IMR-90 (cell line): ENCODE measurements around the gene OR6S1. TPM values are rescaled to one million over a fixed set of nuclear protein-coding genes. Genes with fewer than 3 reads are reported as not detected.

Experiments
- ATAC-seq: fragments of 200-7000 bp; cut with Tn5 transposase; 2 replicates; pipeline ENCODE4 v1.9.1; 2020; ENCODE audit warnings: low read depth, mild to moderate bottlenecking, moderate library complexity
- BruUV-seq: library from RNA; stranded (reverse); fragments of 400-500 nt; replicated peaks from 2 replicates; lab custom pipeline; 2021; lab: Mats Ljungman, UMichigan
- CTCF ChIA-PET: fragments of 300-600 bp; formaldehyde crosslinking; extraction: SDS; loops from one replicate; lab custom pipeline; 2021; ENCODE audit warnings: antibody characterized with exemption; lab: Yijun Ruan, JAX
- POLR2A ChIA-PET: fragments of 300-600 bp; sonication (Branson Sonifier 250); formaldehyde crosslinking; loops from one replicate; lab custom pipeline; 2022; ENCODE audit warnings: antibody characterized with exemption; ENCODE audit not compliant: unreplicated experiment; lab: Charles Lee
- DNase-seq: peaks from one replicate; pipeline ENCODE4 v3.0.0; 2013
- H2AFZ ChIP-seq: replicated peaks from 2 replicates; pipeline ENCODE3; 2013; ENCODE audit warnings: low read length, mild to moderate bottlenecking; ENCODE audit not compliant: poor library complexity
- H2AK5ac ChIP-seq: 2 replicates; pipeline ENCODE4 v1.6.1; 2013; ENCODE audit warnings: low read depth, low read length, inconsistent platforms
- H2AK9ac ChIP-seq: replicated peaks from 2 replicates; pipeline ENCODE3; 2013; ENCODE audit warnings: mild to moderate bottlenecking, low read depth, low read length, moderate library complexity; ENCODE audit not compliant: poor library complexity
- H2BK120ac ChIP-seq: 2 replicates; pipeline ENCODE4 v1.6.1; 2013; ENCODE audit warnings: low read depth, low read length, inconsistent platforms
- H2BK15ac ChIP-seq: 3 replicates; pipeline ENCODE4 v1.6.1; 2013; ENCODE audit warnings: low read depth, low read length, inconsistent platforms
- H2BK20ac ChIP-seq: 2 replicates; pipeline ENCODE4 v1.6.1; 2013; ENCODE audit warnings: low read depth, mild to moderate bottlenecking, inconsistent platforms, low read length, moderate library complexity
- H2BK5ac ChIP-seq: 2 replicates; pipeline ENCODE4 v1.6.1; 2013; ENCODE audit warnings: mild to moderate bottlenecking, low read depth, low read length, inconsistent platforms; ENCODE audit not compliant: poor library complexity, severe bottlenecking
- H3K14ac ChIP-seq: replicated peaks from 2 replicates; pipeline ENCODE4 v1.6.1; 2013; ENCODE audit warnings: low read depth, low read length, inconsistent platforms
- H3K18ac ChIP-seq: 2 replicates; pipeline ENCODE4 v1.6.1; 2013; ENCODE audit warnings: low read depth, low read length, control low read depth
- H3K23ac ChIP-seq: 2 replicates; pipeline ENCODE4 v1.6.1; 2013; ENCODE audit warnings: low read depth, low read length, inconsistent platforms
- H3K27ac ChIP-seq: 2 replicates; pipeline ENCODE4 v1.5.1; 2013; ENCODE audit warnings: mild to moderate bottlenecking, control low read depth, low read length; ENCODE audit not compliant: insufficient read depth
- H3K27me3 ChIP-seq: 2 replicates; pipeline ENCODE4 v1.6.1; 2013; ENCODE audit warnings: low read length; ENCODE audit not compliant: control insufficient read depth, insufficient read depth
- H3K36me3 ChIP-seq: 2 replicates; pipeline ENCODE4 v1.6.1; 2013; ENCODE audit warnings: low read length, mixed read lengths; ENCODE audit not compliant: control insufficient read depth, insufficient read depth
- H3K4ac ChIP-seq: 2 replicates; pipeline ENCODE4 v1.6.1; 2013; ENCODE audit warnings: low read depth, low read length, inconsistent platforms
- H3K4me1 ChIP-seq: 2 replicates; pipeline ENCODE4 v1.6.1; 2013; ENCODE audit warnings: low read length, mixed read lengths; ENCODE audit not compliant: control insufficient read depth, insufficient read depth
- H3K4me2 ChIP-seq: 2 replicates; pipeline ENCODE4 v1.6.1; 2013; ENCODE audit warnings: low read depth, mild to moderate bottlenecking, control low read depth, low read length, moderate library complexity
- H3K4me3 ChIP-seq: 2 replicates; pipeline ENCODE4 v1.5.1; 2013; ENCODE audit warnings: low read depth, mild to moderate bottlenecking, control low read depth, low read length, moderate library complexity; ENCODE audit not compliant: insufficient read depth
- H3K56ac ChIP-seq: 2 replicates; pipeline ENCODE4 v1.6.1; 2013; ENCODE audit warnings: low read length, inconsistent platforms; ENCODE audit not compliant: insufficient read depth; ENCODE audit errors: extremely low read depth
- H3K79me1 ChIP-seq, 2 experiments: 2 replicates each; pipeline ENCODE4 v1.6.1; 2013; ENCODE audit warnings: low read length in 2 of 2, inconsistent platforms in 1 of 2, low read depth in 1 of 2
- H3K9ac ChIP-seq: 2 replicates; pipeline ENCODE4 v1.6.1; 2013; ENCODE audit warnings: low read depth, low read length, control low read depth
- H3K9me1 ChIP-seq: 2 replicates; pipeline ENCODE4 v1.6.1; 2013; ENCODE audit warnings: low read length, inconsistent platforms; ENCODE audit not compliant: insufficient read depth
- H3K9me3 ChIP-seq: 2 replicates; pipeline ENCODE4 v1.6.1; 2013; ENCODE audit warnings: low read length; ENCODE audit not compliant: control insufficient read depth, insufficient read depth
- H4K20me1 ChIP-seq: 2 replicates; pipeline ENCODE4 v1.6.1; 2013; ENCODE audit warnings: low read length, inconsistent platforms; ENCODE audit not compliant: insufficient read depth
- H4K5ac ChIP-seq: 2 replicates; pipeline ENCODE4 v1.6.1; 2013; ENCODE audit warnings: mild to moderate bottlenecking, low read depth, low read length, control low read depth
- H4K8ac ChIP-seq, 2 experiments: 2 replicates each; pipeline ENCODE4 v1.6.1; 2013; ENCODE audit warnings: low read depth in 2 of 2, low read length in 2 of 2, control low read depth in 1 of 2, inconsistent platforms in 1 of 2
- H4K91ac ChIP-seq: 2 replicates; pipeline ENCODE4 v1.6.1; 2013; ENCODE audit warnings: low read depth, low read length, inconsistent platforms; ENCODE audit not compliant: insufficient read depth
- CEBPB ChIP-seq: IDR thresholded peaks from 2 replicates; pipeline ENCODE4 v1.6.1; 2012; ENCODE audit warnings: low read depth, low read length, improper control_type of control experiment
- FOS ChIP-seq: fragments of 150-350 bp; IDR thresholded peaks from 2 replicates; pipeline ENCODE4 v1.6.1; 2016; ENCODE audit warnings: low read depth, low read length
- MAFK ChIP-seq: IDR thresholded peaks from 2 replicates; pipeline ENCODE4 v1.6.1; 2012; ENCODE audit warnings: low read depth, low read length, improper control_type of control experiment
- MXI1 ChIP-seq: IDR thresholded peaks from 2 replicates; pipeline ENCODE4 v1.6.1; 2012; ENCODE audit warnings: low read depth, mild to moderate bottlenecking, low read length, moderate library complexity, borderline replicate concordance
- NFE2L2 ChIP-seq: fragments of 150-350 bp; IDR thresholded peaks from 2 replicates; pipeline ENCODE4 v1.6.1; 2016; ENCODE audit warnings: low read depth, mild to moderate bottlenecking, low read length
- RAD21 ChIP-seq: IDR thresholded peaks from 2 replicates; pipeline ENCODE4 v1.6.1; 2012; ENCODE audit warnings: low read length, improper control_type of control experiment
- RCOR1 ChIP-seq: IDR thresholded peaks from 2 replicates; pipeline ENCODE4 v1.6.1; 2012; ENCODE audit warnings: mild to moderate bottlenecking, low read length, improper control_type of control experiment; ENCODE audit not compliant: insufficient replicate concordance
- RFX5 ChIP-seq: IDR thresholded peaks from 2 replicates; pipeline ENCODE4 v1.8.0; 2012; ENCODE audit warnings: low read depth, mild to moderate bottlenecking, low read length, moderate library complexity
- whole genome bisulfite sequencing, 2 experiments: methylation state at CpG; one replicate each; pipeline versions ENCODE4 v1.1.5 to v1.1.7; 2013; ENCODE audit warnings: missing lambda C conversion rate in 2 of 2; ENCODE audit not compliant: insufficient read length in 1 of 2; ENCODE audit errors: extremely low coverage in 2 of 2; 5-methylcytosine and 5-hydroxymethylcytosine counted together
- dilution Hi-C: fragments of 300-500 bp; cut with HindIII; formaldehyde crosslinking; loops from one replicate; pipeline ENCODE4 v1.14.3; 2018; ENCODE audit warnings: low sequenced_read_pairs; ENCODE audit not compliant: unreplicated experiment
- in situ Hi-C: fragments of 300-500 bp; cut with MboI; formaldehyde crosslinking; loops from 3 replicates; pipeline ENCODE4 v1.14.3; 2019; ENCODE audit warnings: low sequenced_read_pairs, inconsistent platforms, mixed read lengths
- intact Hi-C: fragments of 100-400 bp; cut with micrococcal nuclease; formaldehyde crosslinking; loops from 2 replicates; pipeline ENCODE4 v1.10.0; 2022
- polyA plus RNA-seq, 3 experiments: library from polyadenylated mRNA; depleted of rRNA; stranded (reverse); fragments of >200 nt; gene quantifications; 2 replicates each; pipeline ENCODE4 v1.2.3, GENCODE V29; 2012; ENCODE audit warnings: low replicate concordance in 1 of 3
- total RNA-seq: library from RNA; depleted of rRNA; stranded (reverse); fragments of >200 nt; gene quantifications from 2 replicates; pipeline ENCODE4 v1.2.3, GENCODE V29; 2012
- TF ChIP-seq, protein P1 (sequence below): conservative IDR thresholded peaks from 2 replicates; pipeline ENCODE4 v1.5.1; 2012; ENCODE audit warnings: mild to moderate bottlenecking, low read depth, low read length, improper control_type of control experiment

OR6S1 gene
- total and polyA plus RNA-seq, 2 of the 4 experiments (the other 2 are of a cell fraction), result not detected

GRCh38 chr14:20632831-20633691, 8.4 kb downstream of the OR6S1 start:
- in situ Hi-C loops, result loop anchor here (5.0 kb wide), 1 partner anchor 49 kb away; the partner anchor contains the start of gene RNASE4
- H3K36me3 ChIP-seq, result no peaks in the 10 kb centered on the region
- POLR2A ChIA-PET, result no interaction called here

More at GRCh38 chr14:20632831-20633691, 8.4 kb downstream of the OR6S1 start:
- Histone ChIP-seq H3K27ac (no peak overlapping the region), H4K8ac (no peak overlapping the region), H2BK120ac (no peak overlapping the region), H3K9ac (no peak overlapping the region), H4K5ac (no peak overlapping the region), H3K4me2 (peak overlapping the region; percentile 71), H2BK20ac (no peak overlapping the region), H2AFZ (peak overlapping the region; percentile 16), H3K9me3 (no peaks in the 10 kb centered on the region), H2AK5ac (no peak overlapping the region), H2BK15ac (no peak overlapping the region), H3K18ac (no peak overlapping the region), H3K27me3 (peaks cover 4% of the 10 kb centered on the region), H3K4me1 (no peaks in the 10 kb centered on the region), H3K23ac (no peak overlapping the region), H3K14ac (no peak overlapping the region), H4K91ac (no peak overlapping the region), H3K9me1 (no peaks in the 10 kb centered on the region), H3K79me1 (no peaks in the 10 kb centered on the region), H3K56ac (no peak overlapping the region), H2BK5ac (no peak overlapping the region), H2AK9ac (peak overlapping the region; percentile 74), H3K4ac (no peak overlapping the region), H4K20me1 (peaks cover 4% of the 10 kb centered on the region; the same call in 1 of the 2 replicates), H3K4me3 (peak overlapping the region; percentile 33; the same call in 1 of the 2 replicates)
- 12% methylated on average over 19 of the region's 45 CpGs; no CpG with 5 or more reads in 1 of the 2 experiments for WGBS, 2 experiments
- CTCF ChIA-PET, result no interaction called here
- no TSS peak for BruUV-seq
- DNase-seq (peak; percentile 85), ATAC-seq (peak; percentile 82)
- intact Hi-C loops (loop anchor here (1.0 to 5.0 kb wide), 2 partner anchors 48 to 339 kb away; no protein-coding TSS in a partner anchor), dilution Hi-C loops (no loop called here)
- TF ChIP-seq FOS (peak; percentile 78; the same call in 1 of the 2 replicates), NFE2L2 (no peak), MAFK (no peak), RFX5 (no peak), RCOR1 (no peak), RAD21 (no peak), MXI1 (no peak), CEBPB (peak; percentile 61)
- TF ChIP-seq, protein P1, sequence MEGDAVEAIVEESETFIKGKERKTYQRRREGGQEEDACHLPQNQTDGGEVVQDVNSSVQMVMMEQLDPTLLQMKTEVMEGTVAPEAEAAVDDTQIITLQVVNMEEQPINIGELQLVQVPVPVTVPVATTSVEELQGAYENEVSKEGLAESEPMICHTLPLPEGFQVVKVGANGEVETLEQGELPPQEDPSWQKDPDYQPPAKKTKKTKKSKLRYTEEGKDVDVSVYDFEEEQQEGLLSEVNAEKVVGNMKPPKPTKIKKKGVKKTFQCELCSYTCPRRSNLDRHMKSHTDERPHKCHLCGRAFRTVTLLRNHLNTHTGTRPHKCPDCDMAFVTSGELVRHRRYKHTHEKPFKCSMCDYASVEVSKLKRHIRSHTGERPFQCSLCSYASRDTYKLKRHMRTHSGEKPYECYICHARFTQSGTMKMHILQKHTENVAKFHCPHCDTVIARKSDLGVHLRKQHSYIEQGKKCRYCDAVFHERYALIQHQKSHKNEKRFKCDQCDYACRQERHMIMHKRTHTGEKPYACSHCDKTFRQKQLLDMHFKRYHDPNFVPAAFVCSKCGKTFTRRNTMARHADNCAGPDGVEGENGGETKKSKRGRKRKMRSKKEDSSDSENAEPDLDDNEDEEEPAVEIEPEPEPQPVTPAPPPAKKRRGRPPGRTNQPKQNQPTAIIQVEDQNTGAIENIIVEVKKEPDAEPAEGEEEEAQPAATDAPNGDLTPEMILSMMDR, result no peak
